AG08396 (cell line): Measurements from ENCODE around the gene SULT1C2.

ENCODE experiments used
- DNase-seq: peaks from one replicate; pipeline ENCODE4 v3.0.0; 2012; ENCODE audit warnings: low spot score, mixed read lengths

The SULT1C2 gene

DNA sequence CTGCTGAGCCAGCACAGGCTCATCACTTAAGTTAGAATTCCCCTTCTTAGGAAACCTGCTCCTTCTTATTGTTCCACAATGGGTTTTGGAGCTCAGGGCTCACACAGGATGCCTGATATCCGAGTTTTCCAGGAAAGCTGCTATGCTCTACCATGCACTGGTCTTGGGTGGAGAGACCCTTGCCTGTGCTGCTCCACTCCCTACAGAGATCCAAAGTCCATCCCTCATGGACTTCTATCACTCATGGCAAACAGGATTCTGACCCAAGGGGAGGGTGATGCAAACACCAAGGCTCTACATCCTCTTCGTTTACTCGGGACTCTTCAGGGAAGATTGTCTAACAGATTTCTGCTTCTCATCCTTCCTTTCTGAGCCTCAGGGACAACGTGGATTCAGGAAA is 5.2 kb downstream of the SULT1C2 start:
- DNase-seq, result no peak

DNA sequence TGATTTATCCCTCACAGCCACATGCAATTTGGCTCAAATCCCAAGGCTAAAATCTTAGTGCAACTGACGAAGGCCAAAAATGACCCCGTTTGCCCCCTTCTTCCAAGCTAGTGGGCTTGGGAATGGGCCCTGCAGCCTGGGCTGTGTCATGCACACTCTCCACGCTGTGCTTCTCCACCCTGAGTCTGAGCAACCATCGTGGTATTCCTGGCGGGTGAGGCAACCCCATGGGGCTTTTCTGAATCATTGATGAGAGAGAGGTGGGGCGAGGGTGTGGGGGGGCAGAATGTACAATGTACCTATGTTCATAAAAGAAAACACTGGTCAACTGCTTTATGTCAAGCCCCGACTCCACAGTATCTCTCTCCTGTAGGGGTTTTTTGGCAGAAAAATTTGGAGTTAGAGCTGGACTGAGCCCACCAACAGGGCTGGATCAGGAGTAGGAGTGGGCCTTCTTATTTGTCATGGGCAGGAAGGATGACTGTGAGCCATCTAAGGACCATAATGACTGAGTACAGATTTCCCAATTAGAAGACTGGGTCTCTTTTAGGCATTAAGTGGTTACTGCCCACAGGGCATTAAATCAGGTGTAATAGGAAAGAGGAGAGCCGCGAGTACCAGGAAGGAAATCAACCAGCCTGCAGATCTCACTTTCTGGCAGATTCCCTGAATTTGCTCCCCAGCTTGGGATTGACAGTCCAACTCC is 8.9 kb downstream of the SULT1C2 start:
- peak; percentile 61 for DNase-seq

DNA sequence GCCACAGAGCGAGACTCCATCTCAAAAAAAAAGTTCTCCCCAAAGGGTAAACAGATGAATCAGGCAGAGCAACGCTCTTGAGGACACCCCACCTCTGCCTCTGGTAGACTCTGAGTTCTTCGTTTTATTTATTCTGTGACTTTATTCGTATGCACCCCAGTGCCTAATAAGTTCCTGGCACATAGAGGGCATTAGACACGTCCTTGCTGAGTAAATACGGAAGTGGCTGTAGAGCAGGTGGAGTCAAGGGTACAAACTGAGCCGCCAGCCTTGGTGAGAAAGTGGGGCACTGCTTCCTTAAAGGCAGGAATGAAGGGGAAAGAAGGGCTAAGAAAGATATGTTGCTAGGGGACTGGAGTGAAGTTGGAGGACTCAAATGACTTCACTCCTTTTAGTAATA is 12.9 kb downstream of the SULT1C2 start:
- no peak for DNase-seq

DNA sequence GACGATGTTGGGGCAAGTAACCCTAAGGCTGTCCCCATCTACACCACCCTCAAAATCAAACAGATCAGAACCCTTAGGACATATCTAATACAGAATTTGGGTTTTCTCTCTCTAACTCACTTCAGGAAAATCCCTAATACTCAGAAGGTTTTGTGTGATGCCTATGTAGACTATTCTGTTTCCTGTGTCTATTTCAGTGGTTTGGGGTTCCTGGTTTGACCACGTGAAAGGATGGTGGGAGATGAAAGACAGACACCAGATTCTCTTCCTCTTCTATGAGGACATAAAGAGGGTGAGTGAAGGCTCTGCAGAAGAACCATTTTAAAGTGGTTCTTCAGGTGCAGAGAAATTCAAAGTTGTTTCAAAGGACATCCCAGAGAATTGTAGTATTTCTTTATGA is 16.3 kb downstream of the SULT1C2 start:
- no peak for DNase-seq

DNA sequence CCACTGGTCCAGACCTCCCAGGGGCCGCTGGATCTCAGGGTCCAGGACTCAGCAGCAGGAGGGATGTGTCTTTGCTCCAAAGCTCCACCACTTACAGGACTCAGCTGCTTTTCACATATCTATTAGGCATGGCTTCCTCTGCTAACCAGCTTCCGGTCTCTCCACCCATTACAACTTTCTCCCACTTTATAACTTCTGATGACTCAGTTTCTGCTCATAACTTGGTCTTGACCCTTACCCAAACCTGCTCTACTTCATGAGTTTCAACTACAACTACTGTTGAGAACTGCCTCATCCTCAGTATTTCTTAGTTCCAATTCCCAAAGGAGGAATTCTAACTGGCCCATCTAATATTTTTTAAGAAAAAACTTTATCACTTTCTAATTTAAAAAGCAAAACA is 17.2 kb downstream of the SULT1C2 start:
- no peak for DNase-seq

DNA sequence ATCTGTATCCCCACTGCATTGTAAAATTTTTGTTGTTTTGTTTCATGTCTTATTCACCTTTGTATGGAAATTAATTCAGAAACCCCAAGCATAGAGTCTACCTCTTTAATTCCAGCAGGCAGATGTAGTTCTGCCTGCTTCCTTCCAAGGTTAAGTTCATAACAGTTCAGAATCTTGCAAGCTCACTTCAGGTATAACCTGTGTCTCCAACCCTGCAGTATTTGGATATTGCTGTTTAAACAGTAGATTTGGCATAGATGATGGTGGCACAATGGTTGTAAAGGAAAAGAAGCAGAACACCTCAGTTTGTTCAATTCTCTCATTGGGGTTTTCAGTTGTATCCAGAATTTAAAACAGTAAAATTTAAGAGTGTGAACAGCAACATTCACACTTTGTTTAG is 21.2 kb downstream of the SULT1C2 start:
- no peak for DNase-seq

DNA sequence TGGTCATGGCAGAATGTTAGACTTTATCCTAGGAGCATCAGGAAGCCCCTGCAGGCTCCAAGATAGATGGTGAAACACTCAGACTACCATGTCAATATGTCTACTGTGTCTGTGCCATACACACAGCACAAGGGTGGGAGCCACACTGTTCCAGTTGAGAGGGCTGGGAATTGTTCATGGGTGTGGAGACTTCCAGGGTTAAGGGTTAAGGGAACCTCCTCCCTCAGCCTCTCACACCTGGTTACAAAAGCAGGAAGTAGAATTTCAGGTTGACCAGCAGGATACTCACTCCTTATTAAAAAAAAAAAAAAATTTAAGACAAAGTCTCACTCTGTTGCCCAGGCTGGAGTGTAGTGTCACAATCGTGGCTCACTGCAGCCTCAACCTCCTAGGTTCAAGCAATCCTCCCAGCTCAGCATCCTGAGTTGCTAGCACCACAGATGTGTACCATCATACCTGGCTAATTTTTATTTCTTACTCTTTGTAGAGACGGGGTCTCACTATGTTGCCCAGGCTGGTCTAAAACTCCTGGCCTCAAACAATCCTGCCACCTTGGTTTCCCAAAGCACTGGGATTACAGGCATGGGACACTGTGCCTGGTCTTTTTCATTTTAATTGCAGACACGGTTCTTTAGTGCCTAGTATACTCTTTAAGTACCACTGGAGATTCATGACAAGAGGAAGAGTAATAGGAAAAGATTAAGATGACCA is 26.0 kb downstream of the SULT1C2 start:
- DNase-seq, result no peak

DNA sequence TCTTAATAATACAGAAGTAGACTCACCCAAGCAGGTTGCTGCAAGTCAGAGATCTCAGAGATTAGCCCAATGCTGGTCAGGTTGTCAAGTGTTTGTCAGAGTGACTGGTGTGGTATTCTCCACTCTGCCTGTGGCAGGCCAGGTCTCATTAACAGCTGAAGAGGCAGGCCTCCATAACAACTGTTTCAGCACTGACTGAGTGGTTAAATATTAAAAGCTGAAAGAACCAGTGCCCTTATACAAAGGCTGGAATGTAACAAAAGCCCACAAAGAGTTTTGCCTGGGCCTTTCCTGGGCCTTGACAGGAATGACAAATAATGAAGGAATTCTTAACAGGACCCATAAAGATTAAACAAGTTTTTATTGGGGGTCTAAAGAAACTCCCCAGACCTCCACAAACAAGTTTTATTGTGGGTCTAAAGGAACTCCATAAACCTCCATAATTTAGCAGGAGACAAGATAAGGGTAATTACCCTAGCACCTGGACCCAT is 26.8 kb downstream of the SULT1C2 start:
- no peak for DNase-seq

DNA sequence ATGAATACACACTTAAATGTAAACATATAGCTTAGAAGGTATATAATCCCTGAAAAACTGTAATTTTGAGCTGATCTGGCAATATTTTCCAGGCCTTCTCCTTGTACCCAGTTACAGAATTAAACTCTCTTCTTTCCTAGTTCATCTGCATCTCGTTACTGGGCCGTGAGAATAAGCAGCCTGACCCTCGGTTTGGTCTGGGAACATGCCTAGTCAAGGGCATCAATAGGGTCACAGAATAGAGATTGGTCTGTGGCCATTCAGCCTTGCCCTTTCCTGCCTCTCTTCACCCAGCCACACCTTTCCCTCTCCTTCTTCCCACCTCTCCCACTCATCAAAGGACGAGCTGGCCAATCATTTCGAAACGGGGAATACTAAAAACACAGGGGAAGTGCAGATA is 27.3 kb downstream of the SULT1C2 start:
- no peak for DNase-seq

DNA sequence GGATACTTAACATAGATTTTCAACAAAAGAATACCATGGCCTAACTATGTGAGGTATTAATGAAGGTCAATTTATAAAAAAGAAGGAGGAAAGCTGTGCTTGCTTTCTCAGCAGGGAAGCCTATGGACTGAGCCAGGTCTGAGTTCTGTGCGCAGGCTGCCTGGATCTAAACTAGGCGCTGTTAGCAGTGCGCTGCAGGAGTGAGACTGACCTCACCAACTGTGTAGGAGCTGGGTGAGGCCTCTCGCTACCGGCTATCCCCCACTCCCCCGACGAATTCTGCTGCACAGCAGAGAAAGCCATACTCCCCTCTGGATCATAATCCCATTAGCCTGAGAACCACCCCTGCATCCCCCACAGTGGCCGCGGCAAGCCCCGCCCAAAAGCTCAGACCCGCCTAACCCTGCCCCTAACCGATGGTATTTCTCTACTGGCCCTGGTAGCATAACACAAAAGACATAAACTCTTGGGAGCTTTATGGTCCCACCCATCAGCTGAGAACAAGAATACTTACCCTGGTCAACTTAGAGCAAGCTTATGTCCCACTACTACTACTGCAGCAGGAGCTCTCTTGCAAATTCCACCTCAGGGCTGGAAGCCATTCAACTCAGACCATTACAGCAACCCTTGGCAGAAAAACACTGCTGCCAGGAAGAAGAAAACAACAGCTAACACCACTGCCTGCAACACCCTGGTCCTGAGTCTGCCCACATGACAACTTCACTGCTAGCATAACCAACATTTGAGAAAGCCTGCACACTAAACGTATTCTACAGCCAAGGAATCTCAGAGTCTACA is 28.0 kb downstream of the SULT1C2 start:
- DNase-seq, result no peak

DNA sequence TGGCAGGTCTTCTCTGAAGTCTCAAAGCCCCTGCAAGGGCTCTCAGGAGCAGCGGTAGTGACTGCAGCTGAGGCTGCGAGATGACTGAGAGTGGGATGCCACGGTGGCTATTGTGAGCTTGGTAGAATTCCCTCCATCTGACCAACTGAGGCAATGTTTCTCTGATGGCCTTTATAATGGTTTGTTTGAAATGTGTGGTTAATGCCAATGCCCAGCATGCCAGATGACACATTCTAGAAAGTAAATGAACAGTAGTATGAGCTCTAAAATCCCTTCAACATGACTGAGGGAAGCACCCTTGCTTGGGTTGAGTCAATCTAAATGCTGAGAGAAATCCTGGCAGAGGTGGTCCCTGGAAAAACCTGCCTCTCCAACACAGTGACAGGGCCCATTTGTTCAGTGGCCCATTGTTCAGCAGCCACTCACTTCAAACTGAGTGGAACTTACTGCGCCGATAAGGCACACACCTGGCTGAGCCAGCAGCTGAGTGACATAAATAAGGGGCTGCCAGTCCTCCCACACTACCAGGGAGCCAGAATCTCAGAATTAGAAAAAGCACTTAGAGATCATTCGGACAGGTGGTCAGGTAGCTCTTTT is 31.7 kb downstream of the SULT1C2 start:
- no peak for DNase-seq

DNA sequence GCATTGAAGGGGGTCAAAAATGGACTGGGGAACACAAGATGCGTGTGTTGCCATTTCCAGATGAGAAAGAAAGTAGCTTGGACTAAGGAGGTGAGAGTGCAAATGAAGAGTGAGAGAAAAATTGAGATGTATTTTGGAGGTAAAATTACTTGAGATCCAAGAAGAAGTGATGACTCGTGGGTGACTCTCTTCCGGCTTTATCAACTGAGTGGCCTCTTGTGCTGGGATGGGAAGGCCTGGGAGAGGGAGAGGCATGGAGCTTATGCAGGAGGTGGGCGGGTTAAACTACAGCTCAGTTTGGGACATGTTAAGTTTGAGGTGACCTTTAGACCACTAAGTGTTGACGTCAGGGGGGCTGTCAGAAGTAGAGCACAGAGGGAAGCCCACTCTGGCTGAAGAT is 34.9 kb downstream of the SULT1C2 start:
- no peak for DNase-seq

DNA sequence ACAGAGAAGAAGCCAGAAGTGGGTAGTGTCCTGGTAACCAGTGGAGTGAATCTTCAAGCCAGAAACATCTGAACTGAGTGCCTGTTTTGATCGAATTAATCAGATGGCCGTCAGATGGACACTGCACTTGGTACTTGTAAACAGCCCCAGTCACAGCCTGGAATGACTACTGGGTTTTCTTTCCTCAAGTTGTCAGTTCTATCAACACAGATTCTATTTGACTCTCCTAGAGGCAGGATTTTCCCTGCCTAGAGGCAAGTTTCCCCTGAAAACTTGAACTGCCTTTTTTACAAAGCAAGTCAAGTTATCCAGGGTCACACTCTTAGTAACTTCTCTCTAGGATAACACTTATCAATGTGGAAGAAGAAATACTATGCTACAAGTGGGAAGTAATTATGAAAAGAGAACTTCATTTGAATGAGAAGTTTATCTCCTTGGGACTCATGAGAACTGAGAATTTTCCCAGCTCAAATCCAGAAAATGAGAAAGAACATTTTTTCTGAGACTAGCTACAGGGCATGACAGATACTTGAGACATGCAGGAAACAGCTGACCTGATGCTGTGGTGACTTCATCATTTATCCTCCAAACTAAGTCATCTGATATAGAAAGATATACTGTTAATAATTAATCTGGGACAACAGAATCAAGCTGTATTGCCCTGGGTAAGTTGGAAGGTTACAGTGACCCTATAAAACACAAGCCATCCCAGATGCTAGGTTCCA is 36.0 kb downstream of the SULT1C2 start:
- peak; percentile 30 for DNase-seq

DNA sequence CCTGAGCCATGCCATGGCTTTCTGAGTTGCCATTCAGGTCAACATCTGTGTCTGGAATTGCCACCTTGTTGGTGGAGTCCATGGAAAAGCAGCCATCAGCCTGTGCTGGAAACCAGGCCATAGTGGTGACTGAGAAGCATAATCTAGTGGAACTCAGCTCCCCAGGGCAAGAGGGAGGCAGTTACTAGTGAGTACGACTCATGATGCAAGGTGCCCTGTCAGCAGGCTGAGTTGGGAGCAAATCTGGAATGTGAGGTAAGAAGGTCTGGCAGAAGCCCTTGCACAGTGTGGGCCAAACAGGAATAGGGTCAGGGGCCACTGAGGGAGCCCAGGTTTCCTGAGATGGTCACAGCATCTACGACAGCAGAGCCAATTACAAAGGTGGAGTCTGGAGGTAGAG is 37.1 kb downstream of the SULT1C2 start:
- DNase-seq, result no peak

DNA sequence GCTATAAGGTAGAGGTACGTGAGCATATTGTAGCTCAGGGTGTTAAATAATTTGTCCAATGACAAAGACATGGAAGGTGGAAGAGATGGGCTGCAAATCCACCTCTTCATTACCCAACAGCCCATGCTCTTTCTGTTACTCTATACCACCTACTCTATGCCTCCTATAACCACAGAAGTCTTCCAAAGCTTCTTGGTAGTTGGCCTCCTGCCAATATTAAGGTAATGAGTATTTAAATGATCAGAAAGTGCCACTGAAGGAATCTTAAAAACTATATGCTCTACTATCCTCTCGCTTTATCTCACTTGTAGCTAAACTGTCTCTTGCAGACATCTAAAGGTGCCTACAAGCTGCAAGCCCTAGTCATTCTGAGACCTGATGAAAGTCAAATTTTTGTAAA is 41.1 kb downstream of the SULT1C2 start:
- DNase-seq, result no peak

DNA sequence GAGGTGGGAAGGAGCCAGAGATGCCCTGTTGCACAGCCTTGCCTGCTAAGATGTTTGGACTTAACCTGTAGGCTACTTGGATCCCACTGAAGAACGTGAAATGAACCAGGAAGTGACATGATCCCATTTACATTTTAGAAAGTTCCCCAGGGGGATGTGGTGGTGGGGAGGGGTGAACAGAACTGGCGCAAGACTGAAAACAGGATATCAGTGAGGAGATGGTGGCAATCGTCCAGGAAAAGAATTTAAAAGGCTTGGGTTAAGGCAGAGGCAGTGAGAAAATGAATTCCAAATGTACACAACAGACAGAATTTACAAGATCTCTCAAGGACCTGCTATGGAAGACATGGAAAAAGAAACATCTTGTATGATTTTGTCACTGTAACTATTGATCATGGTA is 42.3 kb downstream of the SULT1C2 start:
- DNase-seq, result no peak

DNA sequence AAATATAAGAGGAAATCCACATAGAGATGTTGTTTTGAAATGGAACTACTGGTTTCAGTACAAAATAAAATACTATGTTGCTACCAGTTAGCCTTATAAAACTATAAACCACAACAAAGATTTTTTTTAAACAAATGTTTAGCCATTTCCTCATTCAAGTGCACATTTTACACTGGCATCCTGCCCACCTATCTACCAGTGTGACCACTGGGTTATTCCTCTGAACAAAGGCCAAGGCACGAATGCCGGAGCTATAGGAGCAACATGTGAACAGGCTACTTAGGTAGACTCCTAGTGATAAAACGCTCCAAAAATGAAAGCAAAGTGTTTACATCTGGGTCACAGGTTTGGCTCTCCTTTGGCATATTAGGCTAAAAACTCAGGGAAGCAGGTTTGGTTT is 57.3 kb downstream of the SULT1C2 start:
- no peak for DNase-seq

DNA sequence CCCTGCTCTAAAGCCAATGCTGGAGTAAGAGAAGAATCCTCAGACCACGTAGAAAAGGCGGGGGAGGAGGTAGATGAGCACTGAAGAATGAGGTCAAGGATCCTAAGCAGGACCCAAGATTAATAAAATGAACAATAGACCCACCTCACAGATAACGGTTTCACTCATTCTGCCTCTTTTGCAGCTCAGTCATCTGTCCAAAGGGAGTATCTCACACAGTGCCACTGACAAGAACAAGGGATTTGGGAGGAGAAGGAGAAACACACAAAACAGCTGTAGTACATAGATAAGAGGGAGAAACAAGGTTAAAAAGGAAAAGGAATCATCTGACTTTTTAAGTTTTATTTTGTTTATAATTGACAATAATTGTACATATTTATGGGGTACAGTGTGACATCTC is 58.1 kb downstream of the SULT1C2 start:
- no peak for DNase-seq

DNA sequence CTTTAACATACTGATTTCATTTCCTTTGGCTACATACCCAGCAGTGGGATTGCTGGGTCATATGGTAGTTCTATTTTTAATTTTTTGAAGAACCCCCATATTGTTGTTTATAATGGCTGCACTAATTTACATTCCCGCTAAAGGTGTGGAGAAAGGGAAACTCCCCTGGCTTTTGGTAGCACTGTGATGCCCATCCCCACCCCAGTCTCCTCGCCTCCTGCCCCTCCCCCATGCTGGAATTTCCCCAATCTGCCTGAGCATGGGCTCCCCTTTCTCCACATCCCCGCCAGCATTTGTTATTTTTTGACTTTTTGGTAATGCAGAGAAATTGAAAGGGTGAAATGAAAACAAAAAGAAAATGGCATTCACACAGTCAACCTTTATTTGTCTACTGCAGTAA is 59.1 kb downstream of the SULT1C2 start:
- DNase-seq, result no peak

DNA sequence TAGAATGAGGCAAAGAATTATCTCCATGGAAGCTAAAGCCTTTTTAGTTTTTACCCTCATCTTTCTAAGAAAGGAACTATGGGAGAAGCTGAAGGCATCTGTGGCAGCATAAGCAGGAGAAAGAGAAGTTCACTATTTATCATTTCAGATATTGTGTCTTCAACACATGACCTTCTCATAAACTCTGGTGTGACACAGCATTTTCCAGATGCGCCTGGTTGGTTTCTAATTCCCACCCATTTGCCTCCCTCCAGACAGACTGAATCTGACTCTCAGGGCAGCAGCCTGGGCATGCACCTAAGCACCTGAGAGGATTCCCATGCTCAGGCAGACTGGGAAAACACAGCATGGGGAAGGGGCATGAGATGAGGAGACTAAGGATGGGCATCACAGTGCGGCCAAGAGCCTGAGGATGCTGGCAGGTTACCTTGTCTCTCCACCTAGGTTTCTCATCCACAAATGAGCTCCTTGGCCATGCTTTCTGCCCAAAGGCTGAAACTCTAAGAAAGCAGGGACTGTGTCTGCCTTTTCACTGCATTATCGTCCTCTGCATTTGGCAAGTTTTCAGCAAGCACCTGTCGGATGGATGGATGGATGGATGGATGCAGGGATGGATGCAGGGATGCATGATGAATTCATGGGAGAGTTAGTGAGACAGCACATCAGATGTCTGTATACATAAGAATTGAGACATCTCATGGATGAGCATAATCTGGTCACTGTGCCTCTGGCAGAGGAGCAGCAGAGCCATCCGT is 60.3 kb downstream of the SULT1C2 start:
- DNase-seq, result no peak

DNA sequence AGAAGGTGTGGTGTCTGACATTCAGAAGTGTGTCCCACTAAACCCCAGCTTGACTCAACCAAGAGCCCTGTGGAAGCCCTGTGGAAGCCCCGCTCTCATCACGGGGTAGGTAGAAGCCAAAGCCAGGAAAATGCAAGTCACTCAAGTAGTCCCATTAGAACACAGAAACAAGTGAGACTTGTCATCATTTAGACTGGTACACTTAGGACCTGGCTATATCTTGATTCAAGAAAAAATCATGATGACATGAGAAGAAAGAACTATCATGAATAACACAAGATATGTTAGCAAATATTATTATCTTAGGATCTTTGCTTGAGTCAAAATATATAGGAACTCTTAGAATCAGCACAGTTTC is 60.9 kb downstream of the SULT1C2 start:
- DNase-seq, result no peak
